HepG2 (cell line): ENCODE results near the gene CHRM2. TPM values are rescaled to one million over a fixed set of nuclear protein-coding genes. Genes with fewer than 3 reads are reported as not detected.

Source experiments
- ATAC-seq: fragments of 200-7000 bp; cut with Tn5 transposase; 3 replicates; pipeline ENCODE4 v1.9.1; 2020; ENCODE audit warnings: mild to moderate bottlenecking, moderate library complexity
- BruUV-seq: library from RNA; stranded (reverse); fragments of 400-500 nt; replicated peaks from 2 replicates; lab custom pipeline; 2021; lab: Mats Ljungman, UMichigan
- CTCF ChIA-PET: fragments of 300-600 bp; formaldehyde crosslinking; extraction: SDS; loops from one replicate; lab custom pipeline; 2021; ENCODE audit warnings: low total read pairs, inconsistent platforms, low intra/inter-chr PET ratio; lab: Yijun Ruan, JAX
- POLR2A ChIA-PET: fragments of 350-600 bp; sonication (Branson Sonifier 250); formaldehyde crosslinking; loops from one replicate; lab custom pipeline; 2020; ENCODE audit warnings: antibody characterized with exemption, inconsistent platforms; lab: Yijun Ruan, JAX
- DNase-seq: peaks from one replicate; pipeline ENCODE4 v3.0.0-alpha.2; 2015; ENCODE audit warnings: low spot score
- FAIRE-seq: peaks from 3 replicates; lab custom pipeline; 2011; peaks lifted over from hg19 to GRCh38; lab: Jason Lieb, UNC
- H2AFZ ChIP-seq: one replicate; pipeline ENCODE4 v1.6.1; 2011; ENCODE audit warnings: low read length, inconsistent platforms
- H3K27ac ChIP-seq: fragments of 300-600 bp; 3 replicates; pipeline ENCODE4 v1.8.0; 2011; ENCODE audit warnings: mixed run types, mild to moderate bottlenecking, mixed read lengths, low read length, inconsistent platforms; ENCODE audit not compliant: insufficient read depth; ENCODE audit errors: extremely low read length
- H3K27me3 ChIP-seq, 2 experiments: fragments of 200-600 bp in 1 of 2; 2 replicates in 1 of 2; 3 replicates in 1 of 2; pipeline versions ENCODE4 v1.6.0 to v1.8.0; 2011; ENCODE audit warnings: low read length in 2 of 2, mild to moderate bottlenecking in 2 of 2, moderate library complexity in 2 of 2, inconsistent platforms in 1 of 2; ENCODE audit not compliant: insufficient read depth in 2 of 2, control insufficient read depth in 1 of 2
- H3K36me3 ChIP-seq, 2 experiments: fragments of 200-600 bp in 1 of 2; replicated peaks in 1 of 2; 2 replicates in 1 of 2; 3 replicates in 1 of 2; pipeline versions ENCODE4 v1.5.1 to v1.8.0; 2011; ENCODE audit warnings: low read length in 2 of 2, inconsistent platforms in 1 of 2; ENCODE audit not compliant: insufficient read depth in 2 of 2, control insufficient read depth in 1 of 2
- H3K4me1 ChIP-seq: 2 replicates; pipeline ENCODE4 v1.5.1; 2012; ENCODE audit warnings: low read length, inconsistent platforms; ENCODE audit not compliant: insufficient read depth
- H3K4me2 ChIP-seq: 2 replicates; pipeline ENCODE4 v1.6.0; 2011; ENCODE audit warnings: low read depth, low read length, inconsistent platforms
- H3K4me3 ChIP-seq, 3 experiments: fragments of 200-600 bp in 1 of 3; sonication (generic), shearing (Covaris generic) in 1 of 3; replicated peaks in 1 of 3; 2 replicates each; pipeline ENCODE4 v1.5.1; 2011 to 2016; ENCODE audit warnings: low read length in 3 of 3, inconsistent platforms in 2 of 3, low read depth in 2 of 3, mild to moderate bottlenecking in 2 of 3, control low read depth in 1 of 3, mixed read lengths in 1 of 3; ENCODE audit not compliant: insufficient read depth in 1 of 3
- H3K79me2 ChIP-seq: one replicate; pipeline ENCODE4 v1.6.1; 2011; ENCODE audit warnings: low read length, inconsistent platforms; ENCODE audit not compliant: insufficient read depth
- H3K9ac ChIP-seq: 2 replicates; pipeline ENCODE4 v1.6.0; 2011; ENCODE audit warnings: mild to moderate bottlenecking, low read depth, low read length, inconsistent platforms; ENCODE audit not compliant: insufficient read depth
- H3K9me3 ChIP-seq: 2 replicates; pipeline ENCODE4 v1.5.1; 2012; ENCODE audit warnings: mild to moderate bottlenecking, low read length
- H4K20me1 ChIP-seq: 2 replicates; pipeline ENCODE4 v1.6.0; 2011; ENCODE audit warnings: inconsistent platforms, mild to moderate bottlenecking, low read length, moderate library complexity; ENCODE audit not compliant: insufficient read depth
- ARNT2 ChIP-seq: sonication (generic); formaldehyde crosslinking; IDR thresholded peaks from 2 replicates; pipeline ENCODE4 v1.8.0; 2022; ENCODE audit warnings: mild to moderate bottlenecking, low read depth, missing genetic modification reagents, moderate library complexity
- ATF3 ChIP-seq: sonication (generic); formaldehyde crosslinking; IDR thresholded peaks from 2 replicates; pipeline ENCODE4 v1.4.0; 2020; ENCODE audit warnings: missing genetic modification reagents
- BCL6 ChIP-seq: IDR thresholded peaks from 2 replicates; pipeline ENCODE4 v1.6.1; 2016; ENCODE audit warnings: missing genetic modification reagents, missing compliant biosample characterization
- IRF2 ChIP-seq: IDR thresholded peaks from 2 replicates; pipeline ENCODE4 v1.6.1; 2018; ENCODE audit warnings: missing genetic modification reagents, missing compliant biosample characterization
- MEF2D ChIP-seq: sonication (generic); formaldehyde crosslinking; IDR thresholded peaks from 2 replicates; pipeline ENCODE4 v1.5.1; 2020; ENCODE audit warnings: mild to moderate bottlenecking, missing genetic modification reagents
- NR1H2 ChIP-seq: sonication (generic); formaldehyde crosslinking; IDR thresholded peaks from 2 replicates; pipeline ENCODE4 v1.8.1; 2022; ENCODE audit warnings: low read depth, missing genetic modification reagents, borderline replicate concordance
- NR2F6 ChIP-seq, 2 experiments: IDR thresholded peaks; 2 replicates each; pipeline ENCODE4 v1.6.1; 2016; ENCODE audit warnings: antibody characterized with exemption in 1 of 2, mild to moderate bottlenecking in 1 of 2
- PHF5A ChIP-seq: IDR thresholded peaks from one replicate; pipeline ENCODE4 v1.6.1; 2018; ENCODE audit warnings: low read depth, missing genetic modification reagents; ENCODE audit not compliant: unreplicated experiment
- RXRA ChIP-seq: sonication (generic); formaldehyde crosslinking; IDR thresholded peaks from 2 replicates; pipeline ENCODE4 v1.5.1; 2020; ENCODE audit warnings: missing genetic modification reagents
- ZNF143 ChIP-seq: sonication (generic); formaldehyde crosslinking; IDR thresholded peaks from 2 replicates; pipeline ENCODE4 v1.4.0; 2020; ENCODE audit warnings: missing genetic modification reagents
- ZNF430 ChIP-seq: sonication (generic); formaldehyde crosslinking; IDR thresholded peaks from 2 replicates; pipeline ENCODE4 v1.9.0; 2021; ENCODE audit warnings: mild to moderate bottlenecking, missing genetic modification reagents
- WGBS: methylation state at CpG from one replicate; pipeline ENCODE4 v1.1.6; 2017; ENCODE audit warnings: low lambda C conversion rate; 5-methylcytosine and 5-hydroxymethylcytosine counted together
- in situ Hi-C: cut with HindIII; loops from 2 replicates; pipeline ENCODE4 v1.10.0; 2017; ENCODE audit warnings: low pct_unique_long_range_greater_than_20kb; ENCODE audit not compliant: extremely low pct_ligation_motif_present
- intact Hi-C: fragments of 100-400 bp; cut with micrococcal nuclease; formaldehyde crosslinking; loops from one replicate; pipeline ENCODE4 v1.10.0; 2022; ENCODE audit not compliant: unreplicated experiment
- polyA plus RNA-seq, 8 experiments: library from polyadenylated mRNA; depleted of rRNA in 3 of 8; stranded (reverse) in 7 of 8; unstranded in 1 of 8; fragments of >200 nt; fragmentation: Illumina TruSeq in 4 of 8; extraction: Trizol in 4 of 8; gene quantifications; 2 replicates each; pipeline versions ENCODE4 v1.2.1 to v1.2.3, GENCODE V29; 2011 to 2016; ENCODE audit warnings: low read depth in 4 of 8, missing spikeins in 1 of 8, mixed read lengths in 1 of 8; ENCODE audit not compliant: insufficient read depth in 1 of 8
- total RNA-seq, 5 experiments: library from RNA; depleted of rRNA; stranded (reverse); fragments of >200 nt; fragmentation: Illumina TruSeq; extraction: Trizol; gene quantifications; 2 replicates each; pipeline ENCODE4 v1.2.3, GENCODE V29; 2016; ENCODE audit warnings: low read depth in 1 of 5

Gene CHRM2
- total and polyA plus RNA-seq, 2 of the 13 experiments (the other 11 are each of a cell fraction or from before 2014, with no cell fraction given), result not detected

- Histone ChIP-seq H3K4me2 (no peak overlapping the region), H3K9me3 (no peaks in the 10 kb centered on the region), H3K27me3 (no peaks in the 10 kb centered on the region), H3K9ac (no peak overlapping the region), H2AFZ (no peak overlapping the region), H3K79me2 (no peaks in the 10 kb centered on the region)
- CTCF ChIA-PET, result no interaction called here
- DNase-seq, result no peak
- no peak for TF ChIP-seq ZNF143 (CRISPR knock-in tag)
- TF ChIP-seq, all 625 proteins: peak for 0
- no peaks in the 10 kb centered on the region for H4K20me1 ChIP-seq
- WGBS, result 3% methylated on average over 2 of the region's 2 CpGs
- POLR2A ChIA-PET, result no interaction called here
- FAIRE-seq (no peak), ATAC-seq (no peak)
- no peak overlapping the region for H3K4me3 ChIP-seq
- intact Hi-C loops, result no loop called here
- no TSS peak for BruUV-seq
- H3K4me1 ChIP-seq, result no peaks in the 10 kb centered on the region
- in situ Hi-C loops, result no loop called here
- no peaks in the 10 kb centered on the region for H3K36me3 ChIP-seq
- no peak overlapping the region for H3K27ac ChIP-seq
Measured at GRCh38 chr7:136958016-136958415, 89.6 kb downstream of the CHRM2 start.

GRCh38 chr7:136964347-136964746 lies 95.9 kb downstream of the CHRM2 start:
- no peaks in the 10 kb centered on the region for H3K36me3 ChIP-seq
- no TSS peak for BruUV-seq
- FAIRE-seq, result no peak
- no peaks in the 10 kb centered on the region for H3K9me3 ChIP-seq
- intact Hi-C loops, result no loop called here
- in situ Hi-C loops, result no loop called here
- ChIA-PET POLR2A (no interaction called here), CTCF (no interaction called here)
- no peak overlapping the region for H3K9ac ChIP-seq
- H4K20me1 ChIP-seq, result no peaks in the 10 kb centered on the region
- H3K4me3 ChIP-seq, result no peak overlapping the region
- ATAC-seq, result no peak
- no peaks in the 10 kb centered on the region for H3K79me2 ChIP-seq
- no peak for DNase-seq
- TF ChIP-seq NR1H2 (CRISPR knock-in tag) (no peak), ZNF430 (no peak), ATF3 (CRISPR knock-in tag) (no peak), IRF2 (no peak), BCL6 (CRISPR knock-in tag) (no peak), RXRA (CRISPR knock-in tag) (no peak), ARNT2 (no peak), NR2F6 (IDR thresholded peaks at IDR 0.05) (no peak), NR2F6 (CRISPR knock-in tag; IDR thresholded peaks at IDR 0.05) (no peak), PHF5A (no peak), MEF2D (CRISPR knock-in tag) (no peak)
- H3K4me2 ChIP-seq, result no peak overlapping the region
- no peak overlapping the region for H3K27ac ChIP-seq
- H2AFZ ChIP-seq, result no peak overlapping the region
- 0% methylated on average over 1 of the region's 1 CpG for WGBS
- H3K4me1 ChIP-seq, result no peaks in the 10 kb centered on the region
- no peaks in the 10 kb centered on the region for H3K27me3 ChIP-seq
